K562 (cell line): ENCODE measurements around the gene TTC33.

Experiments used
- CHCHD3 ChIP-seq: fragments of 250-450 bp; sonication (Bioruptor Pico); IDR thresholded peaks from 2 replicates; pipeline ENCODE4 v2.1.2; 2022; ENCODE audit warnings: mild to moderate bottlenecking
- HIVEP1 ChIP-seq: fragments of 250-450 bp; sonication (Bioruptor Pico); IDR thresholded peaks from 2 replicates; pipeline ENCODE4 v1.4.0; 2020; ENCODE audit warnings: mild to moderate bottlenecking
- POLR2A ChIP-seq: fragments of 450-650 bp; conservative IDR thresholded peaks from 2 replicates; pipeline ENCODE4 v1.6.1; 2016
- YBX1 ChIP-seq: fragments of 450-650 bp; IDR thresholded peaks from 2 replicates; pipeline ENCODE4 v1.7.1; 2016; ENCODE audit warnings: mild to moderate bottlenecking

- TF ChIP-seq POLR2A (no peak), YBX1 (no peak), HIVEP1 (CRISPR knock-in tag) (no peak), CHCHD3 (CRISPR knock-in tag) (no peak)
Observed at GRCh38 chr5:40575921-40576320, 179.8 kb downstream of the TTC33 start.
